Measurements from ENCODE around the gene HBG1. TPM values are rescaled to one million over a fixed set of nuclear protein-coding genes. Genes with fewer than 3 reads are reported as not detected.

The HBG1 gene
- total RNA-seq, 2 donors from 2014 or later, result not detected

DNA sequence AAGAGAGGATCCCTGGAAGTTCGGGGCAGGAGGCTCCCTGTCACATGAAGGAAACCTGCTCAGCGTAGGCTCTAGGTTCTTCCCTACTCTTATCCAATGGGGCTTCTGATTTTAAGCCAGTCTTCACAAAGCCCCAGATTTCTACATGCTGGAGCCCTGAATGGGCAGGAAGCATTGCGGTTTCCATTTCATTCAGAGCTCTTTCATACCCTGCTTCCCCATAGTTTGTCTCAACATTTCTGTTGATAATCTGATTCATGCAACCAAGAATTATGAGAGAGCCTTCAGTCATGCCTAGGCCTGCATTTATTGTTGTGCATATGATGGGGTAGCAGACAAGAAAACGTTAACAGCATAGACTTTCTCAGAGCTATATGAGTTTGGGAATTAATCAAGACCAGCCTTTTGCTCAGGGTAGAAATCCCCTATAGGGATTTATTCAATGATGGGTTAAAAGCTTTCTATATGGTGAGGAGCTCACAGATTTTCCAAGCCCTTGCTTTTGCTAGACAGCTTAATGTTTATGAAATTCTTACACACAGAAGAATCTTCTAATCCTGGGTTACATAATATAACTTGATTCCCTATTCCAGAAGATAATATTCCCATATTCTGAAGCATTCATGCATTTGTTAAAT is 36.2 kb upstream of the HBG1 start:
- ATAC-seq (no peak), DNase-seq (no peak)
- Mint-ChIP-seq H3K4me1 (no peaks in the 10 kb centered on the region), H3K27ac (no peak overlapping the region), H3K36me3 (ENCODE audit: low read depth) (no peaks in the 10 kb centered on the region), H3K27me3 (peaks cover 10% of the 10 kb centered on the region), H3K4me3 (no peak overlapping the region)
- H3K9me3 ChIP-seq (ENCODE audit: control insufficient read depth, low read length, poor library complexity, severe bottlenecking), result no peaks in the 10 kb centered on the region

DNA sequence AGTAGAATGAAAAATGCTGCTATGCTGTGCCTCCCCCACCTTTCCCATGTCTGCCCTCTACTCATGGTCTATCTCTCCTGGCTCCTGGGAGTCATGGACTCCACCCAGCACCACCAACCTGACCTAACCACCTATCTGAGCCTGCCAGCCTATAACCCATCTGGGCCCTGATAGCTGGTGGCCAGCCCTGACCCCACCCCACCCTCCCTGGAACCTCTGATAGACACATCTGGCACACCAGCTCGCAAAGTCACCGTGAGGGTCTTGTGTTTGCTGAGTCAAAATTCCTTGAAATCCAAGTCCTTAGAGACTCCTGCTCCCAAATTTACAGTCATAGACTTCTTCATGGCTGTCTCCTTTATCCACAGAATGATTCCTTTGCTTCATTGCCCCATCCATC is 35.0 kb upstream of the HBG1 start:
- Mint-ChIP-seq H3K36me3 (ENCODE audit: low read depth) (no peaks in the 10 kb centered on the region), H3K4me1 (no peaks in the 10 kb centered on the region), H3K27me3 (peaks cover 15% of the 10 kb centered on the region), H3K27ac (no peak overlapping the region), H3K4me3 (no peak overlapping the region)
- no peaks in the 10 kb centered on the region for H3K9me3 ChIP-seq (ENCODE audit: control insufficient read depth, low read length, poor library complexity, severe bottlenecking)
- ATAC-seq, result no peak
- DNase-seq, result no peak

DNA sequence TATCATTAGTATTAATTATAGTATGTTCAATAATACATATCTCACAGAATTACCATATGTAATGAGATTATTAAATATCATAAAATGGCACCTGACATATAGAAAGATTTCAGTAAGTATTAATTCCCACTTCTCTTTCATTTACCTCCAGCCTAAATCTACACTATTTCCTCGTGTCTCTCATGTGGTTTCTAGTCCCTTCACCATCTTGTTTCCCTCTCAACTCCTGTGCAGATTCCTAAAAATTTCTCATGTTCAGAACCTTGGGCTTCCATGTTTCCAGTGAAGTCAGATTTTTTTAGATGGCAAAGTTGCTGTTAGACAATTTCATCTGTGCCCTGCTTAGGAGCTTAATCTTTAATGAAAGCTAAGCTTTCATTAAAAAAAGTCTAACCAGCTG is 34.2 kb upstream of the HBG1 start:
- no peak for ATAC-seq
- peaks cover 15% of the 10 kb centered on the region for H3K27me3 Mint-ChIP-seq
- no peak overlapping the region for H3K27ac Mint-ChIP-seq
- H3K9me3 ChIP-seq (ENCODE audit: control insufficient read depth, low read length, poor library complexity, severe bottlenecking), result no peaks in the 10 kb centered on the region
- H3K4me3 Mint-ChIP-seq, result no peak overlapping the region
- no peaks in the 10 kb centered on the region for H3K4me1 Mint-ChIP-seq
- DNase-seq, result no peak
- H3K36me3 Mint-ChIP-seq (ENCODE audit: low read depth), result no peaks in the 10 kb centered on the region

DNA sequence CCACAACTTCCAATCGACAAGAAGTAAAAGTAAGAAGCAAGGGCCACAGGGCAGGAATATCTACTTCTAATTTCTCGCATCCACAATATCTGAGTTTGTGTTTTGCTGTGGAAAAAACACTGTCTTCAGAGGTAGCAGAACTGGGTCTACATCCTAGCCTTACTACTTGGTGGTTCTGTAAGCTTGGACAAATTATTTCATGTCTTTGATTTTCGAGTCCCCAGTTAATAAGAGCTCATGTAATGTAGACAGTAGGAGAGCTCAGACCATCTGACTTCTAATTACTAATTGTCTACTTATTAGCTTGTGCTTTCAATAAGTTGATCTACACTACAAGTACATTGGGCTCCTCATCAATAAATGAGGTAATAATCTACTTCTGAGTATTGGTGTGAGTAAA is 33.4 kb upstream of the HBG1 start:
- Mint-ChIP-seq H3K27ac (no peak overlapping the region), H3K4me3 (no peak overlapping the region), H3K4me1 (no peaks in the 10 kb centered on the region), H3K27me3 (peaks cover 15% of the 10 kb centered on the region), H3K36me3 (ENCODE audit: low read depth) (no peaks in the 10 kb centered on the region)
- ATAC-seq (no peak), DNase-seq (no peak)
- no peaks in the 10 kb centered on the region for H3K9me3 ChIP-seq (ENCODE audit: control insufficient read depth, low read length, poor library complexity, severe bottlenecking)

DNA sequence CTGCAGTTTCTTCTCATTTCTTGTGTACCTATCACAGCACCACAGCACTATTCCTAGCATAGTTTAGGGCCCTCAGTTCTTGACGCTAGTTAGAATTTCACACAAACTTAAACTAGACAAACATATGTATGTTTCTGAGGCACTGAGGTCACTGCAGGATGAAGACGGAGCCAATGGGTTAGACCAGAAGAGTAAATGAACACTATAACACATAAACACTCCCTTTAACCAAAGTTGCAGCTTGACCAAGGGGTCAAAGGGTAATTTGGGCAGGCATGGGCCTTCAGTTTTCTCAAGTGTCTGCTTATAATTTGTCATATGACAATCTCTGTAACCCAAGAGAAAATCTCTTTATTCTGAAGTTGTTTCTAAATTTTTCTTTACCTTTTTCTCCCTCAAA is 33.0 kb upstream of the HBG1 start:
- H3K36me3 Mint-ChIP-seq (ENCODE audit: low read depth), result no peaks in the 10 kb centered on the region
- no peak overlapping the region for H3K27ac Mint-ChIP-seq
- peaks cover 15% of the 10 kb centered on the region for H3K27me3 Mint-ChIP-seq
- no peaks in the 10 kb centered on the region for H3K9me3 ChIP-seq (ENCODE audit: control insufficient read depth, low read length, poor library complexity, severe bottlenecking)
- no peaks in the 10 kb centered on the region for H3K4me1 Mint-ChIP-seq
- DNase-seq (no peak), ATAC-seq (no peak)
- H3K4me3 Mint-ChIP-seq, result no peak overlapping the region

DNA sequence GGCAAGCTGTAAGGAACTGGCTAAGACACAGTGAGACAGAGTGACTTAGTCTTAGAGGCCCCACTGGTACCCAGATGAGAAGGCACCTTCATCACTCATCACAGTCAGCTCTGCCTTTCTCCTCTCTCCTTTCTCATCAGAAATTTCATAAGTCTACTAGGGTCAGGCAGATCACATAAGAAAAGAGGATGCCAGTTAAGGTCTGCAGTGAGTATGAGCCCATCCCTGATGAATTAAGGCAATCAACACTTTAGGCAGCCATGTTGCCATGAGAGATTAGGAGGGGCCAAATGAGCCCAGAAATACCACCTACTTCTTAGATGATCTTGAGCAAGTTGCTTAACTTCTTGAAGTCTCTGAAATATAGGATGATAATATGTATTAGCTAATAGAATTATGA is 31.9 kb upstream of the HBG1 start:
- DNase-seq (no peak), ATAC-seq (no peak)
- no peaks in the 10 kb centered on the region for H3K9me3 ChIP-seq (ENCODE audit: control insufficient read depth, low read length, poor library complexity, severe bottlenecking)
- H3K4me3 Mint-ChIP-seq, result no peak overlapping the region
- H3K4me1 Mint-ChIP-seq, result no peaks in the 10 kb centered on the region
- H3K36me3 Mint-ChIP-seq (ENCODE audit: low read depth), result no peaks in the 10 kb centered on the region
- no peak overlapping the region for H3K27ac Mint-ChIP-seq
- peaks cover 15% of the 10 kb centered on the region for H3K27me3 Mint-ChIP-seq

DNA sequence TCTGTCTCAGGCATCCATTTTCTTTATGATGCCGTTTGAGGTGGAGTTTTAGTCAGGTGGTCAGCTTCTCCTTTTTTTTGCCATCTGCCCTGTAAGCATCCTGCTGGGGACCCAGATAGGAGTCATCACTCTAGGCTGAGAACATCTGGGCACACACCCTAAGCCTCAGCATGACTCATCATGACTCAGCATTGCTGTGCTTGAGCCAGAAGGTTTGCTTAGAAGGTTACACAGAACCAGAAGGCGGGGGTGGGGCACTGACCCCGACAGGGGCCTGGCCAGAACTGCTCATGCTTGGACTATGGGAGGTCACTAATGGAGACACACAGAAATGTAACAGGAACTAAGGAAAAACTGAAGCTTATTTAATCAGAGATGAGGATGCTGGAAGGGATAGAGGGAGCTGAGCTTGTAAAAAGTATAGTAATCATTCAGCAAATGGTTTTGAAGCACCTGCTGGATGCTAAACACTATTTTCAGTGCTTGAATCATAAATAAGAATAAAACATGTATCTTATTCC is 31.0 kb upstream of the HBG1 start:
- ATAC-seq, result no peak

DNA sequence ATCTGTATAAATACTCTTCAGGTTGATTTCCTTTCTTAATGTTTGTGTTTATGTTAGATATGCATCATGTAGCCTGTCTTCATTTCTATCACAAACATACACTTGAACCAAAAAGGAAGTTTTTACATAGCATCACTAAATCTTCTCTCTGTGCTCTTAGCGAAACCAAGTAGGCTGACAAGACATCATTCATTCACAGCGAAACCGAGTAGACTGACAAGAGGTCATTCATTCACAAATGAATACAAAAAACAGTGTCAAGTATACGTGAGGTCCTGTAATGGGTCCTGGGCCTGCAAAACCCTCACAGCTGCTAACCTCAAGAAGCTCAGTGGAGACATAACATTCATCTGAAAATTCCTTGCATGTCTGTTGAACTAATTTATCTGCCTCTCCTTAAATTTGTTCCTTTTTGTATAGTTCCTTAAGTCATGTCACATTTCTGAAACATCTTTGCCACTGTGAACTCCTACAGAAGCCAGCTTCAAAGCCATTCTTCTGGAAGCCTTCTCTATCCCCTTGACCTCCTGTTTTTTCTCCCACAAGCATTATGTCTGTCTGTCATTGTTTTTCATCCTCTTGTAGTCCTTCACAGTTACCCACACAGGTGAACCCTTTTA is 29.9 kb upstream of the HBG1 start:
- H3K9me3 ChIP-seq (ENCODE audit: control insufficient read depth, low read length, poor library complexity, severe bottlenecking), result no peaks in the 10 kb centered on the region
- ATAC-seq, result no peak
- H3K36me3 Mint-ChIP-seq (ENCODE audit: low read depth), result no peaks in the 10 kb centered on the region
- H3K27ac Mint-ChIP-seq, result no peak overlapping the region
- H3K4me3 Mint-ChIP-seq, result no peak overlapping the region
- peaks cover 6% of the 10 kb centered on the region for H3K27me3 Mint-ChIP-seq
- DNase-seq, result no peak
- H3K4me1 Mint-ChIP-seq, result no peaks in the 10 kb centered on the region

More for the DNA sequence above, 31.0 kb upstream of the HBG1 start:
- no peaks in the 10 kb centered on the region for H3K9me3 ChIP-seq (ENCODE audit: control insufficient read depth, low read length, poor library complexity, severe bottlenecking)
- DNase-seq, result no peak
- H3K4me1 Mint-ChIP-seq, result no peaks in the 10 kb centered on the region
- H3K4me3 Mint-ChIP-seq, result no peak overlapping the region
- H3K36me3 Mint-ChIP-seq (ENCODE audit: low read depth), result no peaks in the 10 kb centered on the region
- peaks cover 15% of the 10 kb centered on the region for H3K27me3 Mint-ChIP-seq
- H3K27ac Mint-ChIP-seq, result no peak overlapping the region

DNA sequence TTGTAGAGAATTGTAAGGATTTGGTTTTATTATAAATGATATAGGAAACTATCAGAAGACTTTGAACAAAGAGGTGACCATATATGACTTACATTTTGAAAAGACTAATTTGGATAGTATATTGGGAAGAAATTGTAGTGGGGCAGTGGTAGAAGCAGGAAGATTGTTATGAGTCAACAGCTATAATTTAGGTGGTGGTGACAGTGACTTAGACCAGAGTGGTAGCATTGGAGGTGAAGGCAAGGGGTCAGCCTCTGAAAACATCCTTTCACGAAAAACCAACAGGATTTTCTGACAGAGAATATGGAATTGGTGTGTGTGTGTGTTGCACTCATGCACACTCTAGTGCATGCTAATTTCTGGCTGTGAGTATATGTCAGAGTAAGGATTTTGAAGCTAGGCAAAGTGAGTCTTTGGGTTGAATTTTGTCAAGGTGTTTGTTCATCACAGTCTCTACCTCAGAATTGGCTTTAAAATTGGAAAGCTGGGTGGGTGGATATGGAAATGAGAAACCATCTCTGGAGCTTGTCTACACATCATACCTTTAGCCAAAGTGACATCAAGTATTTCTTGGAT is 28.2 kb upstream of the HBG1 start:
- no peak overlapping the region for H3K27ac Mint-ChIP-seq
- ATAC-seq, result no peak
- H3K4me3 Mint-ChIP-seq, result no peak overlapping the region

DNA sequence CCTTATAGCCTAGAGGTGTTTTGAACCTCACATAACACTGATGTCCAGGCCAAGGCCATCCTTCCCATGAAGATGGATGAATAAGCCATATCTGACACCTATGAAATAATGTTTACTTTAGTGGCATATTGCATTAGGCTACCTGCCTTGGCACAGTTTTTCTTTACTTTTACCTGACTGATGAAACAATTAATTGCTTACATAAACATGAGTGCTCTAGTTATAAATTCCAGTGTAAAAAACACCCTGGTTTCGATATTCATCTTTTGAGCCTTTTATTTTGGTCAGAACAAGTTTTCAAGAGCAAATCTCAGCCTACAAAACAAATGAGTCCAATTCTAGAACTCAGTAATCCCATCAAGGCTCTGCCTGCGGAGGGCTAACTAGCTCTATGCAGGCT is 27.0 kb upstream of the HBG1 start:
- H3K9me3 ChIP-seq (ENCODE audit: control insufficient read depth, low read length, poor library complexity, severe bottlenecking), result no peaks in the 10 kb centered on the region
- no peaks in the 10 kb centered on the region for H3K36me3 Mint-ChIP-seq (ENCODE audit: low read depth)
- no peaks in the 10 kb centered on the region for H3K4me1 Mint-ChIP-seq
- peaks cover 5% of the 10 kb centered on the region for H3K27me3 Mint-ChIP-seq
- DNase-seq, result no peak
- H3K27ac Mint-ChIP-seq, result no peak overlapping the region
- no peak overlapping the region for H3K4me3 Mint-ChIP-seq
- no peak for ATAC-seq

More for the DNA sequence above, 28.2 kb upstream of the HBG1 start:
- no peaks in the 10 kb centered on the region for H3K4me1 Mint-ChIP-seq
- H3K27me3 Mint-ChIP-seq, result peaks cover 5% of the 10 kb centered on the region
- no peaks in the 10 kb centered on the region for H3K9me3 ChIP-seq (ENCODE audit: control insufficient read depth, low read length, poor library complexity, severe bottlenecking)
- no peak for DNase-seq
- no peaks in the 10 kb centered on the region for H3K36me3 Mint-ChIP-seq (ENCODE audit: low read depth)

DNA sequence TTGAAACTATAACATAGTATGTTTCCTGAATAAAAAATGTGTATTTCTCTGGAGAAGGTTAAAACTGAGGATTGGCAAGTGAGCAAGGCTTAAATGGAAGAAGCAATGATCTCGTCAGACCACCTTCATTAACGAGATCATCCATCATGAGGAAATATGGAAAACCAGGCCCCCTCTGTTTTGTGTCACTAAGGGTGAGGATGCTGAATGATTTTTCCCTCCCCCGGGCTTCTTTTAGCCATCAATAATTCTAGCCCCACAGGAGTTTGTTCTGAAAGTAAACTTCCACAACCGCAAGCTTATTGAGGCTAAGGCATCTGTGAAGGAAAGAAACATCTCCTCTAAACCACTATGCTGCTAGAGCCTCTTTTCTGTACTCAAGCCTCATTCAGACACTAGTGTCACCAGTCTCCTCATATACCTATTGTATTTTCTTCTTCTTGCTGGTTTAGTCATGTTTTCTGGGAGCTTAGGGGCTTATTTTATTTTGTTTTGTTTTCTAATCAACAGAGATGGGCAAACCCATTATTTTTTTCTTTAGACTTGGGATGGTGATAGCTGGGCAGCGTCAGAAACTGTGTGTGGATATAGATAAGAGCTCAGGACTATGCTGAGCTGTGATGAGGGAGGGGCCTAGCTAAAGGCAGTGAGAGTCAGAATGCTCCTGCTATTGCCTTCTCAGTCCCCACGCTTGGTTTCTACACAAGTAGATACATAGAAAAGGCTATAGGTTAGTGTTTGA is 25.9 kb upstream of the HBG1 start:
- Mint-ChIP-seq H3K27ac (no peak overlapping the region), H3K4me1 (no peaks in the 10 kb centered on the region), H3K4me3 (no peak overlapping the region), H3K36me3 (ENCODE audit: low read depth) (no peaks in the 10 kb centered on the region), H3K27me3 (peaks cover 5% of the 10 kb centered on the region)
- H3K9me3 ChIP-seq (ENCODE audit: control insufficient read depth, low read length, poor library complexity, severe bottlenecking), result no peaks in the 10 kb centered on the region
- DNase-seq (no peak), ATAC-seq (no peak)

DNA sequence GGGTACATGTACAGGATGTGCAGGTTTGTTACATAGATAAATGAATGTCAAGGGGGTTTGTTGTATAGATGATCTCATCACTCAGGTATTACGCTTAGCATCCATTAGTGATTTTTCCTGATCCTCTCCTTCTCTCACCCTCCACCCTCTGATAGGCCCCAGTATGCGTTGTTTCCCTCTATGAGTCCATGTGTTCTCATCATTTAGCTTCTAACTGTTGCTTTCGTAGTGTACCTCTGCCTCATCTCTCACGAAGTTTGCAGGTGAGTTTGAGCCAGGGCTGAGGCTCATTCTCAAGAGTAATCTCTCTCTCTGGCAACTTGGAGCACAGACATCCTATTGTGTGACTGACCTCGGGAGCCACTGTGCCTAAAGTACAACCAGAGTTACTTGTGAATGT is 24.7 kb upstream of the HBG1 start:
- H3K9me3 ChIP-seq (ENCODE audit: control insufficient read depth, low read length, poor library complexity, severe bottlenecking), result no peaks in the 10 kb centered on the region
- ATAC-seq (no peak), DNase-seq (no peak)
- H3K4me3 Mint-ChIP-seq, result no peak overlapping the region
- no peaks in the 10 kb centered on the region for H3K36me3 Mint-ChIP-seq (ENCODE audit: low read depth)
- H3K27me3 Mint-ChIP-seq, result peaks cover 7% of the 10 kb centered on the region
- no peak overlapping the region for H3K27ac Mint-ChIP-seq
- H3K4me1 Mint-ChIP-seq, result no peaks in the 10 kb centered on the region

DNA sequence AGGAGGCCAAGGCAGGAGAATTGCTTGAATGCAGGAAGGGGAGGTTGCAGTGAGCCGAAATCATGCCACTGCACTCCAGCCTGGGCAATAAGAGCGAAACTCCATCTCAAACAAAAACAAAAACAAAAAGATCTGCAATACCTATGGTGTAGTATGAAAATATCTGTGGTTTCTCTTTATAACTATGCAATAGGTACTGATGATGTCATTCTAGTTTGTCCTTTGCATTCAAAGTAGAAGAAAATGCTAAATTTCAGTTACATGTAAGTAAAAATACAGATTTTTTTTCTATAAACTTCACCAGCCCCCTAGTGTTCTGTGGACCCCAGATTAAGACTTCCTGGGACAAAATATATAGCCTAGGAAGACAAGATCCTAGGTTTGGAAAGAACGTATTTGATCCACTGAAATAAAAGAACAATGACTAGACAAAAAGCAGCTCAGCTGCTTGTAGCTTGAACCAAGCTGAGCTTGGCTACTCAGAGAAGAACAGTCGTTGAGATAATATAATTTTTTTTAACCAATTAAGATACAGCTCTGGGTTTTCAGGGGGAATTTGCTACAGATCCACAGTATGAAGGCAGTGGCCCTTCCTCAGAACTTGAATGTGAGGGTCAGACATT is 22.8 kb upstream of the HBG1 start:
- Mint-ChIP-seq H3K27ac (no peak overlapping the region), H3K27me3 (peaks cover 7% of the 10 kb centered on the region), H3K4me1 (no peaks in the 10 kb centered on the region), H3K36me3 (ENCODE audit: low read depth) (no peaks in the 10 kb centered on the region), H3K4me3 (no peak overlapping the region)
- H3K9me3 ChIP-seq (ENCODE audit: control insufficient read depth, low read length, poor library complexity, severe bottlenecking), result no peaks in the 10 kb centered on the region
- DNase-seq, result no peak
- no peak for ATAC-seq

Data from T-helper 17 cell (primary cell).